ENCODE measurements around the gene TALDO1.

DNA sequence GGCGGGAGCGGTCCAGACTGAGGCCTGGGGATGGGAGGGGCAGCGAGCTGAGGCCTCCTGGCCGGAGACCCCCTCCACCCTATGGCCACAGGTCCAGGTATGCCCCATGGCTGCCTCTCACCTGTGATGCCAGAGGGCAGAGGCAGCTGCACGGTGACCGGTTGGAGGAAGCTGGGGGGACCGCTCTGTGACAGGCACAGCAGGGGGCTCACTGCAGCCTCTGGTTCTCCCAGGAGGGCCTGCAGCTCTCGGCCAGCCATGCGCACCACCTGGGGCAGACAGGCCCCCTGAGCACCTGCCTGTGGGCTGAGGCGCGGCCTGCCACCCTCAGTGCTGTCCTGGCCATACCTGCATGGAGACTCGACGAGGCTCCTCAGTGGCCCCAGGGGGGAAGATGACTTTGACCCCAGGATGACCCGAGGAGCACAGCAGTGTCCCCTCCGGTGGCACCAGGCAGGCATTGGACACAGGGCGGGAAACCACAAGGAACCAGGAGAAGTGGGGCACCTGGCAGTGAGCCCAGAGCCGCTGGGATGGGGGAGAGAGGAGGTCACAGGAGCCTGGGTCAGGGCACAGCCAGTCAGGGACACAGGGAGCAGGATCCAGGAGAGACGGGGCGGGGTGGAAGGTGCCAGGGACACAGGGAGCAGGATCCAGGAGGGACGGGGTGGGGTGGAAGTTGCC, 54.0 kb downstream of the TALDO1 start:
- TF ChIP-seq, protein P1, sequence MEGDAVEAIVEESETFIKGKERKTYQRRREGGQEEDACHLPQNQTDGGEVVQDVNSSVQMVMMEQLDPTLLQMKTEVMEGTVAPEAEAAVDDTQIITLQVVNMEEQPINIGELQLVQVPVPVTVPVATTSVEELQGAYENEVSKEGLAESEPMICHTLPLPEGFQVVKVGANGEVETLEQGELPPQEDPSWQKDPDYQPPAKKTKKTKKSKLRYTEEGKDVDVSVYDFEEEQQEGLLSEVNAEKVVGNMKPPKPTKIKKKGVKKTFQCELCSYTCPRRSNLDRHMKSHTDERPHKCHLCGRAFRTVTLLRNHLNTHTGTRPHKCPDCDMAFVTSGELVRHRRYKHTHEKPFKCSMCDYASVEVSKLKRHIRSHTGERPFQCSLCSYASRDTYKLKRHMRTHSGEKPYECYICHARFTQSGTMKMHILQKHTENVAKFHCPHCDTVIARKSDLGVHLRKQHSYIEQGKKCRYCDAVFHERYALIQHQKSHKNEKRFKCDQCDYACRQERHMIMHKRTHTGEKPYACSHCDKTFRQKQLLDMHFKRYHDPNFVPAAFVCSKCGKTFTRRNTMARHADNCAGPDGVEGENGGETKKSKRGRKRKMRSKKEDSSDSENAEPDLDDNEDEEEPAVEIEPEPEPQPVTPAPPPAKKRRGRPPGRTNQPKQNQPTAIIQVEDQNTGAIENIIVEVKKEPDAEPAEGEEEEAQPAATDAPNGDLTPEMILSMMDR (IDR thresholded peaks at IDR 0.05; ENCODE audit: insufficient read depth, low read depth, low read length), result no peak
- TF ChIP-seq EZH2 (IDR thresholded peaks at IDR 0.05; ENCODE audit: insufficient read depth, low read length), result no peak

All from astrocyte (in vitro differentiated cells and primary cell).